GM12878 (cell line): ENCODE results near the gene TNIP1.

Experiments used
- EZH2 ChIP-seq: IDR thresholded peaks from 2 replicates; pipeline ENCODE4 v1.6.1; 2012; ENCODE audit warnings: low read depth, mild to moderate bottlenecking, control low read depth, inconsistent platforms, low read length, borderline replicate concordance; ENCODE audit not compliant: control insufficient read depth
- POLR2AphosphoS5 ChIP-seq: IDR thresholded peaks from 2 replicates; pipeline ENCODE4 v1.6.1; 2011; ENCODE audit warnings: mild to moderate bottlenecking, low read length, inconsistent platforms
- SREBF2 ChIP-seq: IDR thresholded peaks from 2 replicates; pipeline ENCODE4 v1.6.1; 2012; ENCODE audit warnings: mild to moderate bottlenecking, low read length
- TCF7 ChIP-seq: IDR thresholded peaks from 2 replicates; pipeline ENCODE4 v1.6.1; 2014; ENCODE audit warnings: antibody characterized with exemption, borderline replicate concordance
- TF ChIP-seq, protein P1 (sequence below): IDR thresholded peaks from 2 replicates; pipeline ENCODE4 v1.6.1; 2012; ENCODE audit warnings: low read depth, low read length, improper control_type of control experiment
- TF ChIP-seq, protein P2 (sequence below), 3 experiments: IDR thresholded peaks in 2 of 3; conservative IDR thresholded peaks in 1 of 3; 2 replicates each; pipeline ENCODE4 v1.5.1; 2011; ENCODE audit warnings: low read depth in 3 of 3, low read length in 3 of 3, mild to moderate bottlenecking in 3 of 3, control low read depth in 2 of 3, moderate library complexity in 2 of 3, inconsistent platforms in 1 of 3, mixed read lengths in 1 of 3; ENCODE audit not compliant: control insufficient read depth in 2 of 3, insufficient read depth in 1 of 3; ENCODE audit errors: extremely low read depth in 1 of 3

DNA sequence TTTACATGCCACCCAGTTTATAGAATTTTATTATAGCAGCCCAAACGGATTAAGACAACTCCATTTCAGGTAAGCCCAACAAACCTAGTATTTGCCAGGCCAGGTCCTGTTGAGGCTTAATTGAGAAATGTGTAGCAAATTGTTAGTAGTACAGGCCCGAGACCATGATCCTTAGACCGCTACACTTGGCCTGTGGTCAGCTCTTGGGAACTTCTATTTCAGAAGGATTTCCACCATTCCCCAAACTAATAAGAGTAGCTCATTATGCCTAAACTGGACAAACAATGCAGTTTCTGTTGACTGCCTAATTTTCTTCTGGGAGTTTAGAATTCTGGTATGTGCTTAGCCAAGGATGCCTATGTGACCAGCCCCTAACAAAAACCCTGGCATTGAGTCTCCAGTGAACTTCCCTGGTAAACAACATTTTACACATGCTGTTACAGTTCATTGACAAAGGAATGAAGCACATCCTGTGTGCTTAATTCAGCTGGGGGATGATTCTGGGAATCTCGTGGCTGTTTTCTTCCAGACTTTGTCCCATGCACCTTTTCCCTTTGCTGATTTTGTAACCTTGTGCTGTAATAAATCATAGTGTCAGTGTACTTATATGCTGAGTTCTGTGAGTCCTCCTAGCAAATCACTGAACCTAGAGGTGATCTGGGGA, 66.0 kb downstream of the TNIP1 start:
- no peak for TF ChIP-seq POLR2AphosphoS5
- TF ChIP-seq, protein P1, sequence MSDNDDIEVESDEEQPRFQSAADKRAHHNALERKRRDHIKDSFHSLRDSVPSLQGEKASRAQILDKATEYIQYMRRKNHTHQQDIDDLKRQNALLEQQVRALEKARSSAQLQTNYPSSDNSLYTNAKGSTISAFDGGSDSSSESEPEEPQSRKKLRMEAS: no peak
- no peak for TF ChIP-seq SREBF2
- TF ChIP-seq, protein P2, sequence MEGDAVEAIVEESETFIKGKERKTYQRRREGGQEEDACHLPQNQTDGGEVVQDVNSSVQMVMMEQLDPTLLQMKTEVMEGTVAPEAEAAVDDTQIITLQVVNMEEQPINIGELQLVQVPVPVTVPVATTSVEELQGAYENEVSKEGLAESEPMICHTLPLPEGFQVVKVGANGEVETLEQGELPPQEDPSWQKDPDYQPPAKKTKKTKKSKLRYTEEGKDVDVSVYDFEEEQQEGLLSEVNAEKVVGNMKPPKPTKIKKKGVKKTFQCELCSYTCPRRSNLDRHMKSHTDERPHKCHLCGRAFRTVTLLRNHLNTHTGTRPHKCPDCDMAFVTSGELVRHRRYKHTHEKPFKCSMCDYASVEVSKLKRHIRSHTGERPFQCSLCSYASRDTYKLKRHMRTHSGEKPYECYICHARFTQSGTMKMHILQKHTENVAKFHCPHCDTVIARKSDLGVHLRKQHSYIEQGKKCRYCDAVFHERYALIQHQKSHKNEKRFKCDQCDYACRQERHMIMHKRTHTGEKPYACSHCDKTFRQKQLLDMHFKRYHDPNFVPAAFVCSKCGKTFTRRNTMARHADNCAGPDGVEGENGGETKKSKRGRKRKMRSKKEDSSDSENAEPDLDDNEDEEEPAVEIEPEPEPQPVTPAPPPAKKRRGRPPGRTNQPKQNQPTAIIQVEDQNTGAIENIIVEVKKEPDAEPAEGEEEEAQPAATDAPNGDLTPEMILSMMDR (IDR thresholded peaks at IDR 0.05 in 2 of 3, conservative IDR thresholded peaks at IDR 0.05 in 1 of 3; ENCODE audit: control insufficient read depth in 2 of 3, extremely low read depth in 1 of 3, insufficient read depth in 1 of 3, low read depth in 3 of 3, low read length in 3 of 3): no peak
- no peak for TF ChIP-seq EZH2
- no peak for TF ChIP-seq TCF7
